GM18519 (cell line): ENCODE data around the gene OR5AU1.

Experiments used
- ATAC-seq: cut with Tn5 transposase; IDR thresholded peaks from one replicate; pipeline ENCODE4 v1.9.1; 2021; ENCODE audit warnings: mild to moderate bottlenecking, moderate library complexity; ENCODE audit not compliant: unreplicated experiment, low FRiP score

Gene OR5AU1

DNA sequence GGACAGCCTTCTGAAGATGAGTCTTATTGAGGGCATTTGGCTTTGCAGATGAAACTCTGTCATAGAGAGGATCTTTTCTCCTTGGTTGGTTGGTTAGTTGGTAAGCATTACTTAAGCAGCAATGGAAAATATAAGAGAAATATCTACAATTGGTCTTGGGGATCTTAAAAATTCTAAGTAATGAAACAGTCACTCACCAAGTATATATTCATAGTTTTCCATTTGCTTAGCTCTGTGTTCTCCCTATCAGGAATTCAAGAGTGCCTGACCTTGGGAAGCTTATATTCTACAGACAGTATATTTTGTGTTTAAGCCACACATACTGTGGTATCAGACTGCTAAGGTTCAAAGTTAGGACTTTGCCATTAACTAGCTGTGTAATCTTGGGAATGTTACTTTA lies at the start of gene OR5AU1:
Gene OR5AU1 (minus strand): TSS at position 101 of the 400 bp plus-strand sequence. CDS start 191 bp downstream, outside the sequence.
- ATAC-seq: no peak

DNA sequence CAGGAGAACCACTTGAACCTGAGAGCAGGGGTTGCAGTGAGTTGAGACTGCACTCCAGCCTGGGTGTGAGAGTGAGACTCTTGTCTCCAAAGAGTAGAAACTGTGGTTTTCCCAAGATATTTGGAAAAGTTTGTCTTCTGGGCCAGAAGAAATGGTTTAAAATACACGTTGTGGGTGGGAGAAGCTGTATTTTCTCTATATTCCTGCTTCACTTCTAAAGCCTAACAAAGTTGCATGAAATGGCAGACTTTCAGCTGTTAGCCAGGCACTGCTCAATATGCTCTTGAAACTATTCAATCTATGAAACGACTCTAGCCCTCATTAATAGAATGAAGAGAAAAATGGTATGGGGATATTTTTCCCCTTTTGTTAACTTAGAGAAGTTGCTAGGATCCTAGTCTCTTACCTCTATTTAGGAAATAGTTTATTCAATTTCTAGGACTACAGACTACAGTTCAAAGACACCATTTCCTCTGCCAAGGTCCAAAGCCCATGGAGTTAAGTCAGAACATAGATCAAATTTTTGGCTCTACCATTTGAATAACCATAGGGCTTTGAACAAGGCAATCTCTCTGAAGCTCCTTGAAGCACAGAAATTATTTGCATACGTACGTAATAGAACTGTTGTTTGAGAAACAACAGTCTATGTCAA lies 49.3 kb upstream of the OR5AU1 start:
- no peak for ATAC-seq

DNA sequence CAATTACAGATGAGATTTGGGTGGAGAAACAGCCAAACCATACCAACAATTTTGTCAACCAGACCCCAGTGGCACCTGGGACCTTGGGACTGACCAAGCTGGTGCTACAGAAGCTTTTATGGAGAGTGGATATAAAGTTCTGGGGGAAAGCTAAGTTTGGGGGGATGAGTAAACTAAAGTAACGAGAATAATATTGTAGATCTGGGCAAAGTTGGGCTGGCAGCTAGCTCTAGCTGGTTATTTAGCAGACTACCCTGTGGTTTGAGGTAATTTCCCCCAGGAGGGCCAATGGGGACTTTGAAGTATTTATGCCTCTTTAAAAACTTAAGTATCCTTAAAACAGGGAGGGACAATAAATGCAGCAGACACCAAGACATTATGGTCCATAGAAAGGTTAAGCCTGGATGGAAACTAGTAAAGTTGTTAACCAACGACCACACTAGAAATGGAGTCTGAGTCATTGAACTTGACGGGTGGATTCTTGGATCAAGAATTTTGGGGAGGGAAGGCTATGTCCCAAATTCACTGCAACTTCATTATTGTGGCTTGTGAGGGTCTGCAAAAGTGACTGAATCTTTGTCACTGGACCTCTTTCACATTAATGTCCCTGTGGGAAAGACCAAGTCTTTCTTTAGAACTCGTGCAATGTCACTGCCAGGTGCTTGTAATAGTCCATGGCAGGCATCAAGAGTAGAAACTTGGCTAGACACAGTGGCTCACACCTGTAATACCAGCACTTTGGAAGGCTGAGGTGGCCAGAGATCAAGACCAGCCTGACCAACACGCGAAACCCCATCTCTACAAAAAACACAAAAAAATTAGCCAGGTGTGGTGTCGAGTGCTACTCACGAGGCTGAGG lies 48.5 kb upstream of the OR5AU1 start:
- ATAC-seq: no peak

DNA sequence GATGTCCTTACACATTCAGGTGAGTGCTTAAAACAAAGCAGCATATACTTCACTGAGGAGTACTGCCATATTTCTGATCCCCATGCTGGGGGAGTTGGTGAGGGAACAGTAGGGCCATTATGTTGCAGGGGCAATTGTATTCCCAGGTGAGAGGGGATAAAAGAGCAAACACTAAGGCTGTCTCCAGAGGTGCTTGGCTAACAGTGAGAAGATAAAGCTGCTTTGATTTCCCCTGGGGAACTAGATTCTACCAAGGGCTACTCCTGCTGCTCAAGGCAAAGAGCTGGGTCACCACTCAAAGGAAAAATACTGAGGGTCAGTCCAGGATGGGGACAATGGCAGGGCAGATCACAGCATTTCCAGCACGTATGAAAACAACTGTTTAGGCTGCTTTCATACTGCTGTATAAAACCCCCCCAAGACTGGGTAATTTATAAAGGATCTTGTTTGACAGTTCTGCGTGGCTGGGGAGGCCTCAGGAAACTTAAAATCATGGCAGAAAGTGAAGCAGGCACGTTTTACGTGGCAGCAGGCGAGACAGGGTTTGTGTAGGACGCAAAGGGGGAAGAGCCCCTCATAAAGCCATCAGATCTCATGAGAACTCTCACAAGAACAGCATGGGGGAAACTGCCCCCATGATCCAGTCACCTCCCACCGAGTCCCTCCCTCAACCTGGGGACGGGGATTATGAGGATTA lies 47.8 kb upstream of the OR5AU1 start:
- ATAC-seq: no peak

DNA sequence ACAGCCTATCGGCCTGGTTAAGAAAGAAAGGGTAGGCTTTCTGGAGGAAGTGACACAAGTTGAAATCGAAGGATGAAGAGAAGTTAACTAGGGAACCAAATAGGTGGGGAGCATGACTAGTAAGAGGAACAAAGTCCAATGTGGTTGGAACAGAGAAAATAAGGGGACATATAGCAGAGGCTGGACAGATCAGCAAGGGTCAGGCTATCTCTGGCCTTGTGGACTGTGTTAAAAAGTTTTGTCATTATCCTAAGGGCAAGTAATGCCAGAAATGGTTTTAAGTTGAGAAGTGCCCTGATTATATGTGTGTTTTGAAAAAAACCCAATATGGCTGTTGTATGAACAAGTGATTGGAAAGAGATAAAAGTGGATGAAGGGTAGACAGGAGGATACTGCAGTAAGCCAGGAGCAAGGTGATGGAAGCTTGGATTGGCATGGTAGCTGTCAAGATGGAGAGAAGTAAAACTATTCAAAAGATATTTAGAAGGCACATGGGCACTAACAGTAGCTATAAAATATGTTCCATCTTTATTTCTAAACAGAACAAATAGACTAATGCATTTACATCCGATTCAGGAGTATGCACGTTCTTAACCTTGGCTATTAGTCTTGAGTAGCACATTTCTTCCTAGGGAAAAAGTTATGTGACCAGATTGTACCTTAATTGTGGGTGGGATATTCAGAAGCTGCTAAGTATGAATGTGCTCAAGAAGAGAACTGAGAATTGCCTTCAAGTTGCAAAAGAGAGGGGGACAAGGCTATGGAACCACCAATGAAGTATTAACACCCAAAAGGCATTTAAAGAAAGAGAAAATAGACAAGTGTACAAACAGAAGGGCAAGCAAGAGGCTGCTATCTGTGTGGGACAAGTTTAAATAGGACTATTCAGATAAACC lies 46.8 kb upstream of the OR5AU1 start:
- no peak for ATAC-seq

DNA sequence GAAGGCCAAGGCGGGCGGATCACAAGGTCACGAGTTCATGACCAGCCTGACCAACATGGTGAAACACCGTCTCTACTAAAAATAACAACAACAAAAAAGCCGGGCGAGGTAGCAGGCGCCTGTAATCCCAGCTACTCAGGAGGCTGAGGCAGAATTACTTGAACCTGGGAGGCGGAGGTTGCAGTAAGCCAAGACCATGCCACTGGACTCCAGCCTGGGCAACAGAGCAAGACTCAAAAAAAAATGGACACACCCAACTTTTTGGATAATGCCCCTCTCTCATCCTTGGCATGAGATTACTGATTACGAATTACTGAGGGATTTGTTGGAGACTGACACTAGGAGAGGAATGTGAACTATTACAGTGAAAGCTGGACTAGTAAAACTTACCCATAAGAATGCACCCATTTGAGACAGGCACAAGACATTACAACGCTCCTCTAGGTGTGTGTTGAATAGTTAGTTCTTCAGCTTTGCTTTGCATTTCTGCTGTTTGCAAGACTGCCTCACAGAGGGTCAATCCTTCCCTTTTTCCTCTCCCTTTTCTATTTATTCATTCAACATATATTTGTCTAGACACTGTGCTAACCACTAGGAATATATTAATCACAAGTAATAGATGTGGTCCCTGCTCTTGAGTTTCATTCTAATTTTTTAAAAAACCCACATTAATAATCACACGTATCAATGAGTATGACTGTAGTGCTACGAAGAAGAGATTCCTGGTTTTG lies 46.0 kb upstream of the OR5AU1 start:
- no peak for ATAC-seq

DNA sequence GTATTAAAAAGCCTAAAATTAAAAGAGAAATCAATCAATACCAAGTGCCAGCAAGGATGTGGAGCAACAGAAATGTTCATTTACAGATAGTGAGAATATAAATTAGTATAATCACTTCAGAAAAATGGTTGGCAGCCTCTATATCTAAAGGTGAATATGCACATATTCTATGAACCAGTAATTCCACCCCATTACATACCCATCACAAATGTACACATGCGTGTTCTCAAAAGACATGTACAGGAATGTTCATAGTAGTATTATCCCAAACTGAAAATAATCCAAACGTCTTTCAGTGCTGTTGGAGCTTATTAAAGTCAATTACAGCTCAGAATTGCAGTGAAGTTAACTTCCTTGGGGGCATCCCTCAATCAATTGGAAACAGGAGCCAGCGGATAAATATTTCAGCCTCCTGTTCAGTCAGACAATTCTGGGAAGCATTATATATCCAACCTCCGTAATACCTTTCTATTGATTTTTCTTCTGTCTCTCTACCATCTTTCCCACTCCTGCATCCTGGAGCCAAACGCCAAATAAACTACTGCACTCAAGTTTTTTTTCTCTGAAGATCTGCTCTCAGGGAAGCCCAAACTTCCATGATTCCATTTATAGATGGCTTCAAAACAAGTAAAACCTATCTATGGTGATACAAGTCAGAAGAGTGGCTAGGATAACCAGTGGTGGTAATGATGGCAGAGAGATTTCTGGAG lies 45.0 kb upstream of the OR5AU1 start:
- no peak for ATAC-seq

DNA sequence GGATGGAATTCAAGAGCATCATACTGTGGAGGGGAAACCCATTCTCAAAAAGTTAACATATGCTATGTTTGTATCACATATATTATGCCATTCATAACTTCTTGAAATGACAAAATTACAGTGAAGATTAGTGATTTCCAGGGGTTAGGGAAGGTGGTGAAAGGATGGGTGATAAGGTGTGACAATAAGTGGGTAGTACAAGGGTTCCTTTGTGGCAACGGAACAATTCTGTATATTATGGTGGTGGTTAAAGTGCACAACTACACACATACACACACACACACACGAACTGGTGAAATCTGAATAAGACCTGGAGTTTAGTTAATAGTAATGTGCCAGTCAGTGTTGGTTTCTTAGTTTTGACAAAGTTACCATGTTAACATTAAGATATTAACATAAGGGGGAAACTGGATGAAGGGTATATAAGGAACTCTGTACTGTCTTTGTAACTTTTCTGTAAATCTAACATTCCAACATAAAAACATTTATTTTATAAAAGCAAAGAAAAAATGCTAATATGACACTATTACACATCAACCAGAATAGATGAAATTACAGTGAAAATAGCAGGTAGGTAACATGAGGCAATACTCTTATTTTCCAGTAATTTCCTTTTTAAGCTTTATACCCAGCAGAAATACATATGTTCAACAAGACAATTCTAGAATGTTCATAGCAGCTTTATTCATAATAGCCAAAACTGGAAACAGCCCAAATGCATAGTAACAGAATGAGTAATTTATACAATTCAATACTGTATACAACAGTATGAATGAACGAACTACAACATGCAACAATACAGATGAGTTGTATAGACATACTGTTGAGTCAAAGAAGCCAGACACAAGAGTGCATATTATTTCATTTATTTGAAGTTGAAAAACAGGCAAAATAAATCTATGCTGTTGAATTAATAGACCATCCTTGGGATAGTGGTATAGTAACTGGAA lies 44.0 kb upstream of the OR5AU1 start:
- ATAC-seq: no peak

DNA sequence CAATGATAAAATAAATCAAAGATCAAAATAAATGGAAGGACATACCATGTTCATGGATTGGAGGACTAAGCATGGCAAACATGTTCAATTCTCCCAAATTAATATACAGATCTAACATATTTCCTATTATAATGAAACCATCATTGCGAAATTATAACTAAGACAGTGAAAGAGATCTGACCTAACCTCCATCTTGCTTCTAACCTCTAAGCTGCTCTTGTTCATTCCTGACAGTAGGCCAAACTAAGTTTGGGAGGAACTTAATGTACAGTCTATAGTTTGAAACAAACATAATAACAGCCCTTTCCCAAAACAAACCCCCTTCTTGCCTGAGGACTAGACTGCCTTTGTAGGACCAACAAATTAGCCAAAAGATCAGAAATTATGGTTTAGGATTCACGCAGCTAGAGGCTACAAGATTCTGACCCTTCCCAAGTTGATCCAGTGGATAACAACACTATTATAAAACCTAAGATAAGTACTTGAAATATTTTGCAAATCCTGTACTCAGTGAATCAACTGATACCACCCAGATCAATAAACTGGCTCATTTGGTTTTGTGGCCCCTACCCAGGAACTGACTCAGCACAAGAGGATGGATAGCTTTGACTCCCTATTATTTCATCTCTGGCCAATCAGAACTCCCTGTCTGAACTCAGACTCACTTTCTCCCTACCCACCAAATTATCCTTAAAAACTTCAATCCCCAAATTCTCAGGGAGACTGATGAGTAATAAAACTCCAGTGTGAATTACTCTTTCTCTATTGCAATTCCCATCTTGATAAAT lies 41.7 kb upstream of the OR5AU1 start:
- no peak for ATAC-seq

DNA sequence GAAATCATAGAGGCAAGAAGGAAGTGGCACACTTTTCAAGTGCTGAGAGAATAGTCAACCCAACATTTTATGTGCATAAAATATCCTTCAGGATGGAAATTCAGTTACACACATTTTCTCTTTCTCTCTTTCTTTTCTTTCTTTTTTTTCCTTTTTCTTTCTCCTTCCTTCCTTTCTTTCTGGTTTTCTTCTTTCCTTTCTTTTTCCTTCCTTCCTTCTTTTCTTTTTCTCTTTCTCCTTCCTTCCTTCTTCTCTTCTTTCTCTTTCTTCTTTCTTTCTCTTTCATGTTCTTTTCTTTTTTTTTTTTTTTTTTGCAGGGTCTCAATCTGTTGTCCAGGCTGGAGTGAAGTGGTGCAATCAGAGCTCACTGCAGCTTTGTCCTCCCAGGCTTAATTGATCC lies 38.7 kb upstream of the OR5AU1 start:
- no peak for ATAC-seq

DNA sequence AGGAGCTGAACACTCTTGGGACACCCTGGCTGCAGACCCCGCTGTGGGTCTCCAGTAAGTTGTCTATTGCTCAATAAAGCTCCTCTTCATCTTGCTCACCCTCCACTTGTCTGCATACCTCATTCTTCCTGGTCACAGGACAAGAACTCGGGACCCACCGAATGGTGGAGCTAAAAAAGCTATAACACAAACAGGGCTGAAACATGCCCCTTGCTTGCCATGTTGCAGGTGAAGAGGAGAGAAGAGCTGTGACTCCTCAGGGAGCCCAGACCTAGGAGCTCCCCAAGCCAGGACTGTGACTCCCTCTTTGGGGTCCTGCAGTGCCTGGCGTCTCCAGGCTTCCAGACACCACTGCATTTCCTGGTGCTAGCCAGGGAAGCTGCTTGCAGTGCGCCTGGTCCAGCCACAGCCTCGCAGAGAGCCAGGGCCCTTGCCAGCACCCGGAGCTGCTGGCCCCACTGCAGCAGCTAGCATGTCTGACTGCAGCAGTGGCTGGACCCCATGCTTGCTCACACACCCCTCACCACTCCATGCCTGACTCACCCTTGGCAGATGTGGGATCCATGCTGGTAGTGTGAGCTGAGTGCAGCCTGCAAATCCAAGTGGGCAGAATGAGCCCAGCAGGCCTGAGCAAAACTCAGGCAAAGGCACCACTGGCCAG lies 37.1 kb upstream of the OR5AU1 start:
- no peak for ATAC-seq

DNA sequence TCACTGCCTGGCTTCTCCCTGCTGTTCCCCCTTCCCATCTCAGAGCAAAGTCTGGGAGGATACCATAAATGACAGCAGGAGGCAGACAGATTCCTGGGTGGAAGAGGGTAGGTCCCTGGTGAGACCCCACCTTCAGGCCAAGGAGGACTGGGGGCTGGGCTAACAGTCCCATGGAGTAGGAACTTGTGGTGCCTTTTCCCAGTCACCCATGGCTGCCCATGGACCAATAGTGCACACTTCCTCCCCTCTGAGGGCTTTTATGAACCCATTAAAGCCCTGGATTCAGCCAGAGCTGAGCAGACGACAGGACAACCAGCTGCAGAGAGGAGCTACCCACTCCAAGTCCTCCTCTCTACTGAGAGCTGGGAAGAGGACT lies 36.6 kb upstream of the OR5AU1 start:
- no peak for ATAC-seq

DNA sequence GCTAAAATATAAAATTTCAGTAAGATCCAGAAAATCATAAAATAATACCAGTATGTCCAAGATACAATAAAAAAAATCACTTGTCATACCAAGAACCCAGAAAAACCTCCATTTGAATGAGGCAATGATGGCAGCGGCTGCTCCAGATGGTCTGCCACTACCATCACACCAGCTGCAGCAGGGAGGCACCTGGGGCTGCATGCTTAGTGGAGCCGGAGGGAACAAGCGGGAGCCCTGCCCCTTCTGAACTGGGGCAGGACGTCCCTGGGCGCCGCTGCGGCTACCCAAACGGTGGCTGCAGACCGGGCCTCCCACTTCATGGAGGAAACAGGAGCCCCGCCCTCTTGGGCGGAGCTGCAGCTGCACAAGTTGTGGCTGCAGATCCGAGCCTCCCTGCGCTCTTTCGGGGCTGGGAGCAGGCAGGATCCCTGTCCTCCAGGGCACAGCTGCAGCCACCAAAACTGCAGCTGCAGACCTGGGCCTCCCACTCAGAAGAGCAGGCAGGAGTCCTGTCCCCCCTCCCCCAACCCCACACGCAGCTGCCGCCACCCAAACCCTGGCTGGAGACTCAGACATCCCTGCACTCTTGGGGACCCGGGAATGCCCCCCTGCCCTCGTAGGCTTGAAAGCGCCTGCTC lies 36.1 kb upstream of the OR5AU1 start:
- ATAC-seq: no peak

DNA sequence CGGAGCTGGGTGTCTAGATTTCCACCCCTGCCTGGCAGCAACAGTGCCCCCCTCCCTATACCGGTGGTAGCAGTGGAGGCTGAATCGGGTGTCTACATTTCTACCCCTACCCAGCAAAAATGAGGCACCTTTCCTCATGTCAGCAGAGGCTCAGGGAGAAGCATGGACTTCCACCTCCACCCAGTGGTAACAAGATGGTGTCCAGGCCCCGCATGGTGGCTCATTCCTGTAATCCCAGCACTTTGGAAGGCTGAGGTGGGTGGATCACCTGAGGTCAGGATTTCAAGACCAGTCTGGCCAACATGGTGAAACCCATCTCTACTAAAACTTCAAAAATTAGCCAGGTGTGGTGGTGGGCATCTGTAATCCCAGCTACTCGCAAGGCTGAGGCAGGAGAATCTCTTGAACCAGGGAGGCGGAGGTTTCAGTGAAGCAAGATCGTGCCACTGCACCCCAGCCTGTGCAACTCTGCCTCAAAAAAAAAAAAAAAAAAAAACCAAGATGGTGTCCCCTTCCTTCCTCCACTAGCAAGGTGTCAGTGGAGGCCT lies 35.5 kb upstream of the OR5AU1 start:
- no peak for ATAC-seq

DNA sequence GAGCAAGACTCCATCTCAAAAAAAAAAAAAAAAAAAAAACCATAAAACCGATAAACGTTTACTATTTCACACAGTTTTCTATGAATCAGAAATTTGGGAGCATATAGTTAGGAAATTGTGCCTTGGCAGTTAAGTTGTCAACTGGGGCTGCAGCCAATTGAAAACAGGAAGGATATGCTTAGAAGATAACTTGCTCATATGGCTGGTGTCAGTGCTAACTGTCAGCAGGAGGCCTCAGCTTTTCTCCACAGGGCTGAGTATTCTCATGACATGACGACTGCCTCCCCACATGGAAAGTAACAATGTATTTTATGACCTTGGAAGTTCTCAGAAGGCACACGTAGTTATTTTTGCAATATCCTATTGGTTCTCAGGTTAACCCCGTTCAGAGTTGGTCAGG lies 29.6 kb upstream of the OR5AU1 start:
- ATAC-seq: no peak

DNA sequence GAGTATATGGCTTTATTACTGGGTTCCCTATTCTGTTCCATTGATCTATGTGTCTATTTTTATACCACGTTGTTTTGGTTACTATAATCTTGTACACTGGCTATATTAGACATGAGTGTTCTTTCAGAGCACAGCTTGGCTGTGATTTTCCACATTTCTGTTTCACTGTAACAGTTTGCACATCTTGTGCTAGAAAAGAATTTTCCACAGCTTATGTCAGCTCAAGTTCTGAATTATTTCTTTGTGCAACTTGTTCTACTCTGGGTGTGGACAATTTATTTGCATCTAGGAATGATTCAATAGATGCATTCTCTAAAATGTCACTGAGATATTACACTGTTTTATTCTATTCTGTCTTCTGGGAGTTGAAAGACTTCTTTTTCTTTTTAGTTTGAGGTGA lies 28.4 kb upstream of the OR5AU1 start:
- ATAC-seq: no peak
